Heart left ventricle (tissue), 16 donors: Measurements from ENCODE around the gene LPP. TPM values are rescaled to one million over a fixed set of nuclear protein-coding genes. Genes with fewer than 3 reads are reported as not detected.

Experiments
- ATAC-seq, 4 donors: fragments of 200-7000 bp; cut with Tn5 transposase; one replicate each; pipeline ENCODE4 v1.9.1; 2020 to 2022; ENCODE audit warnings: moderate library complexity in 4 of 4, mild to moderate bottlenecking in 3 of 4, moderate number of reproducible peaks in 1 of 4
- DNase-seq, 5 donors: peaks; one replicate each; pipeline ENCODE4 v3.0.0-alpha.2; 2020
- H3K27ac ChIP-seq, 12 donors: fragments of 200-600 bp; sonication (generic) in 4 of 12; one replicate each; pipeline versions ENCODE4 v1.5.0 to v1.8.0; 2016 to 2022; ENCODE audit warnings: mild to moderate bottlenecking in 2 of 12
- H3K27me3 ChIP-seq, 9 donors: fragments of 200-600 bp; sonication (generic) in 2 of 9; one replicate each; pipeline versions ENCODE4 v1.5.1 to v1.8.0; 2016 to 2022; ENCODE audit warnings: mild to moderate bottlenecking in 3 of 9
- H3K36me3 ChIP-seq, 9 donors: fragments of 200-600 bp; sonication (generic) in 2 of 9; one replicate each; pipeline versions ENCODE4 v1.5.0 to v1.8.0; 2018 to 2022; ENCODE audit warnings: mild to moderate bottlenecking in 2 of 9
- H3K4me1 ChIP-seq, 12 donors: fragments of 200-600 bp; sonication (generic) in 4 of 12; one replicate each; pipeline versions ENCODE4 v1.5.0 to v1.8.0; 2016 to 2022; ENCODE audit warnings: mild to moderate bottlenecking in 3 of 12
- H3K4me3 ChIP-seq, 12 donors: fragments of 200-600 bp; sonication (generic) in 4 of 12; one replicate each; pipeline versions ENCODE4 v1.5.0 to v1.8.0; 2017 to 2022; ENCODE audit warnings: mild to moderate bottlenecking in 9 of 12, moderate library complexity in 4 of 12
- H3K9me3 ChIP-seq, 12 donors: fragments of 200-600 bp; sonication (generic) in 4 of 12; one replicate each; pipeline versions ENCODE4 v1.5.0 to v1.8.0; 2016 to 2022; ENCODE audit warnings: mild to moderate bottlenecking in 1 of 12
- POLR2A ChIP-seq, 2 donors: fragments of 450-650 bp; IDR thresholded peaks; one replicate each; pipeline ENCODE4 v1.6.1; 2017; ENCODE audit warnings: antibody characterized with exemption in 2 of 2, mild to moderate bottlenecking in 2 of 2, moderate library complexity in 2 of 2
- WGBS, 4 donors: extraction: QIAGEN DNeasy Blood & Tissue Kit in 2 of 4; methylation state at CpG; one replicate each; pipeline versions ENCODE4 v1.1.5 to v1.1.7; 2013 to 2018; 5-methylcytosine and 5-hydroxymethylcytosine counted together
- intact Hi-C, 10 donors: fragments of 100-400 bp; cut with DNase I; formaldehyde crosslinking; loops; one replicate each; pipeline versions ENCODE4 v1.11.1 to v1.14.2; 2022
- polyA plus RNA-seq, 2 donors: library from polyadenylated mRNA; stranded (reverse); fragments of 200-250 nt; gene quantifications; one replicate each; pipeline ENCODE4 v1.2.3, GENCODE V29; 2013
- total RNA-seq, 9 donors: library from RNA; depleted of rRNA in 2 of 9; stranded (reverse); fragments of >200 nt in 2 of 9; fragmentation: NEBNext Ultra II Directional in 3 of 9; extraction: Animal tissue kit (Norgen Biotek cat#: 25700) in 3 of 9; gene quantifications; one replicate each; pipeline versions ENCODE4 v1.1.0 to v1.2.4, GENCODE V29; 2016 to 2023
- TF ChIP-seq, protein P1 (sequence below), 12 donors: fragments of 200-600 bp; sonication (generic) in 4 of 12; IDR thresholded peaks; one replicate each; pipeline versions ENCODE4 v1.5.0 to v1.8.0; 2018 to 2022; ENCODE audit warnings: antibody characterized with exemption in 12 of 12, mild to moderate bottlenecking in 5 of 12
- donor health status: ischemic (EF 13 %, LVEDD 7.1; RV severe dilation, severe dysfunction).
- donor health status: healthy with polysubstance abuse.
- donor health status: DM: no; HTN: yes; CAD: no.
- donor health status: DM: no; HTN: no; CAD: no.
- donor health status: ischemic (EF 25% LVEDD 6.9; RV normal size, moderate dysfunction).
- donor health status: ischemic (EF 25% LVEDD 5.7; RV mildly dilated, moderate dysfunction).
- donor health status: healthy.
- donor health status: DM: yes; HTN: yes; CAD: no.
- donor health status: ischemic (EF 35%, LVEDD 5.7; RV mildly dilated, moderate dysfunction).
- donor health status: nonischemic (EF 11% LVEDD 7.7; RV severe dilation, severe dysfunction).
- donor health status: DM: yes; HTN: yes; CAD: no.
- donor health status: PGD.
- donor health status: ischemic (EF 29% LVEDD 5.4; RV normal size, mild dysfunction).
- donor health status: nonischemic (EF 23%, LVEDD 6.1; RV moderate dilation, normal function).

The LPP gene
- total and polyA plus RNA-seq, 11 donors: 9.2 to 178 (median 100) TPM

DNA sequence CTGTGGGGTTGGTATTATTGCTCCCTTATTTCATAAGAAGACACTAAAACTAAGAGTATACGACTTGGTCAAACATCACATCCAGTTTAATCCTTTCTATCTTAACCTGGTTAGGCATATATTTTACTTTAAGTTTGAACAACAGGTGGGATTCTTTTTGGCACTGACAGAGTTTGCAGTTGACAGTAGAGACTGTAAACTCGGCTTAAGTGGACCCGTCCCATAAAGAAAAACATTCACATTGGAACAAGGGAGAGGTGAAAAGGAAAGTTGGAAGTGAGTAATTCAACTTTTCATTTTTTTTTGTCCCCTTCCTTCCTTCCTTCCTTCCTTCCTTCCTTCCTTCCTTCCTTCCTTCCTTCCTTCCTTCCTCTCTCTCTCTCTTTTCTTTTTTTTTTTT is 355.4 kb downstream of the LPP start:
- peaks cover 0 to 42% (median 15%) of the 10 kb centered on the region in 12 donors for H3K4me1 ChIP-seq
- H3K27ac ChIP-seq: no peak overlapping the region

GRCh38 chr3:188510366-188510765 is 356.4 kb downstream of the LPP start:
- Histone ChIP-seq H3K4me3 (no peak overlapping the region), H3K27ac (peak overlapping the region in 1 of 12 donors; percentile 3), H3K4me1 (peaks cover 0 to 36% (median 14%) of the 10 kb centered on the region in 12 donors), H3K36me3 (no peaks in the 10 kb centered on the region), H3K9me3 (no peaks in the 10 kb centered on the region), H3K27me3 (no peaks in the 10 kb centered on the region)
- intact Hi-C loops: no loop called here
- TF ChIP-seq, protein P1, sequence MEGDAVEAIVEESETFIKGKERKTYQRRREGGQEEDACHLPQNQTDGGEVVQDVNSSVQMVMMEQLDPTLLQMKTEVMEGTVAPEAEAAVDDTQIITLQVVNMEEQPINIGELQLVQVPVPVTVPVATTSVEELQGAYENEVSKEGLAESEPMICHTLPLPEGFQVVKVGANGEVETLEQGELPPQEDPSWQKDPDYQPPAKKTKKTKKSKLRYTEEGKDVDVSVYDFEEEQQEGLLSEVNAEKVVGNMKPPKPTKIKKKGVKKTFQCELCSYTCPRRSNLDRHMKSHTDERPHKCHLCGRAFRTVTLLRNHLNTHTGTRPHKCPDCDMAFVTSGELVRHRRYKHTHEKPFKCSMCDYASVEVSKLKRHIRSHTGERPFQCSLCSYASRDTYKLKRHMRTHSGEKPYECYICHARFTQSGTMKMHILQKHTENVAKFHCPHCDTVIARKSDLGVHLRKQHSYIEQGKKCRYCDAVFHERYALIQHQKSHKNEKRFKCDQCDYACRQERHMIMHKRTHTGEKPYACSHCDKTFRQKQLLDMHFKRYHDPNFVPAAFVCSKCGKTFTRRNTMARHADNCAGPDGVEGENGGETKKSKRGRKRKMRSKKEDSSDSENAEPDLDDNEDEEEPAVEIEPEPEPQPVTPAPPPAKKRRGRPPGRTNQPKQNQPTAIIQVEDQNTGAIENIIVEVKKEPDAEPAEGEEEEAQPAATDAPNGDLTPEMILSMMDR (IDR thresholded peaks at IDR 0.05): no peak
- TF ChIP-seq POLR2A (IDR thresholded peaks at IDR 0.05): no peak
- ATAC-seq (no peak), DNase-seq (no peak)
- WGBS, 4 donors: 43 to 54% (median 50%) methylated on average over 3 of the region's 3 CpGs

More for the DNA sequence above, 355.4 kb downstream of the LPP start:
- WGBS, 4 donors: 92 to 97% (median 95%) methylated on average over 3 of the region's 3 CpGs
- Histone ChIP-seq H3K27me3 (no peaks in the 10 kb centered on the region), H3K9me3 (peaks cover 0 to 8% (median 2%) of the 10 kb centered on the region in 12 donors), H3K36me3 (no peaks in the 10 kb centered on the region), H3K4me3 (no peak overlapping the region)
- intact Hi-C loops: no loop called here
- DNase-seq: no peak
- TF ChIP-seq POLR2A (IDR thresholded peaks at IDR 0.05): no peak
- TF ChIP-seq, protein P1 (IDR thresholded peaks at IDR 0.05): no peak
- no peak for ATAC-seq

GRCh38 chr3:188513662-188514328 is 359.8 kb downstream of the LPP start:
- H3K4me1 ChIP-seq: peaks cover 0 to 13% (median 0%) of the 10 kb centered on the region in 12 donors
- H3K9me3 ChIP-seq: no peaks in the 10 kb centered on the region
- ATAC-seq: no peak
- 85 to 92% (median 88%) methylated on average over 7 of the region's 7 CpGs for WGBS, 4 donors
- no peak for TF ChIP-seq POLR2A (IDR thresholded peaks at IDR 0.05)
- TF ChIP-seq, protein P1 (IDR thresholded peaks at IDR 0.05): no peak
- no peak overlapping the region for H3K27ac ChIP-seq
- no peaks in the 10 kb centered on the region for H3K27me3 ChIP-seq
- no peak for DNase-seq
- intact Hi-C loops: no loop called here
- no peak overlapping the region for H3K4me3 ChIP-seq
- no peaks in the 10 kb centered on the region for H3K36me3 ChIP-seq

DNA sequence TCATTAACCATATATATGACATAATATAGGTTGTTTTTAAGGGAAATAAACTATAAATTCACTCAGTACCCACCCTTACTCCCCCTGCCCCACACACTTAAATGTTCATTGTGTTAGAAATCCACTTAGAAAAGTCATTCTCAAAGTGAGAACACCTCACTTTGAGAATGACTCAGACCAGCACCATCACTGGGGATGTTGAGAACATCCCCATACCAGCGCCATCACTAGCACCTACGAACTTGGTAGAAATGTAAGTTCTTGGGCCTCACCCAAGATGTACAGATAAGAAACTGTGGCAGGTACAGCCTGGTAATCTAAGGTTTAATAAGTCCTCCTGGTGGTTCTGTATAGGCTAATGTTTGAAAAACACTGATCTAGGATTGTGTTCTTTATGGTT is 362.6 kb downstream of the LPP start:
- WGBS, 4 donors: 92 to 100% (median 98%) methylated on average over 2 of the region's 2 CpGs
- no peaks in the 10 kb centered on the region for H3K9me3 ChIP-seq
- intact Hi-C loops: no loop called here
- TF ChIP-seq, protein P1 (IDR thresholded peaks at IDR 0.05): no peak
- TF ChIP-seq POLR2A (IDR thresholded peaks at IDR 0.05): no peak
- H3K27ac ChIP-seq: no peak overlapping the region
- no peaks in the 10 kb centered on the region for H3K36me3 ChIP-seq
- no peak overlapping the region for H3K4me3 ChIP-seq
- peaks cover 0 to 17% (median 10%) of the 10 kb centered on the region in 12 donors for H3K4me1 ChIP-seq
- H3K27me3 ChIP-seq: no peaks in the 10 kb centered on the region
- DNase-seq: no peak
- ATAC-seq: no peak
